AG20443 (cell line): ENCODE measurements around the gene GTF3C6.
A peak's percentile ranks its signal among the peaks of the same experiment; 100 is the strongest.
"Not testable (repeated sequence)": the region's sequence is repeated elsewhere in the genome, so short reads cannot be mapped to it uniquely, and the experiment has no call there.

Source experiments
- DNase-seq: peaks from one replicate; pipeline ENCODE4 v3.0.0; 2012; ENCODE audit warnings: low spot score, mixed read lengths

Gene GTF3C6

GRCh38 chr6:110979565-110980101 is 21.1 kb downstream of the GTF3C6 start:
- no peak for DNase-seq

- DNase-seq = no peak
These were observed 21.7 kb downstream of the GTF3C6 start for GRCh38 chr6:110980227-110980626.

- no peak for DNase-seq
These were observed 22.1 kb downstream of the GTF3C6 start for GRCh38 chr6:110980648-110981047.

GRCh38 chr6:110981202-110981600 is 22.7 kb downstream of the GTF3C6 start:
- DNase-seq = no peak

- DNase-seq = no peak
These were observed 32.5 kb downstream of the GTF3C6 start for GRCh38 chr6:110990840-110991576.

- no peak for DNase-seq
These were observed 38.2 kb downstream of the GTF3C6 start for GRCh38 chr6:110996691-110997090.

- DNase-seq = peak; percentile 16
These were observed 41.2 kb downstream of the GTF3C6 start for GRCh38 chr6:110999634-111000270.

- DNase-seq = no peak
These were observed 43.8 kb downstream of the GTF3C6 start for GRCh38 chr6:111002350-111002749.

- peak; percentile 70 for DNase-seq
These were observed 53.0 kb downstream of the GTF3C6 start for GRCh38 chr6:111011360-111012142.

GRCh38 chr6:111012143-111012452 is 53.6 kb downstream of the GTF3C6 start:
- no peak for DNase-seq

- DNase-seq = not testable (repeated sequence)
These were observed 54.0 kb downstream of the GTF3C6 start for GRCh38 chr6:111012520-111012919.

- DNase-seq = no peak
These were observed 54.8 kb downstream of the GTF3C6 start for GRCh38 chr6:111013144-111013915.

GRCh38 chr6:111015389-111016124 is 57.1 kb downstream of the GTF3C6 start:
- DNase-seq = no peak

- not testable (repeated sequence) for DNase-seq
These were observed 58.7 kb downstream of the GTF3C6 start for GRCh38 chr6:111017241-111017640.
